ENCODE data around the gene FAM149A.
A peak's percentile ranks its signal among the peaks of the same experiment; 100 is the strongest.

FAM149A gene

GRCh38 chr4:186105647-186106321, 1.3 kb downstream of the FAM149A start:
- DNase-seq (ENCODE audit: low read depth), result no peak

GRCh38 chr4:186107947-186108346, 3.4 kb downstream of the FAM149A start:
- no peak for DNase-seq (ENCODE audit: low read depth)

GRCh38 chr4:186108391-186108790, 3.9 kb downstream of the FAM149A start:
- no peak for DNase-seq (ENCODE audit: low read depth)

GRCh38 chr4:186109245-186109644, 4.7 kb downstream of the FAM149A start:
- no peak for DNase-seq (ENCODE audit: low read depth)

GRCh38 chr4:186116697-186117096, 12.2 kb downstream of the FAM149A start:
- DNase-seq (ENCODE audit: low read depth), result no peak

GRCh38 chr4:186118582-186118981, 14.1 kb downstream of the FAM149A start:
- no peak for DNase-seq (ENCODE audit: low read depth)

- no peak for DNase-seq (ENCODE audit: low read depth)
These were observed 16.6 kb downstream of the FAM149A start for GRCh38 chr4:186121057-186121456.

- no peak for DNase-seq (ENCODE audit: low read depth)
These were observed 24.3 kb downstream of the FAM149A start for GRCh38 chr4:186128842-186129241.

GRCh38 chr4:186131935-186132334, 27.4 kb downstream of the FAM149A start:
- DNase-seq (ENCODE audit: low read depth), result no peak

- peak; percentile 38 for DNase-seq (ENCODE audit: low read depth)
These were observed 28.2 kb downstream of the FAM149A start for GRCh38 chr4:186132577-186133242.

- no peak for DNase-seq (ENCODE audit: low read depth)
These were observed 29.8 kb downstream of the FAM149A start for GRCh38 chr4:186134257-186134656.

GRCh38 chr4:186134861-186135260, 30.4 kb downstream of the FAM149A start:
- no peak for DNase-seq (ENCODE audit: low read depth)

- DNase-seq (ENCODE audit: low read depth), result peak; percentile 23
These were observed 32.8 kb downstream of the FAM149A start for GRCh38 chr4:186137196-186137794.

GRCh38 chr4:186144198-186144945, 39.9 kb downstream of the FAM149A start:
- peak; percentile 26 for DNase-seq (ENCODE audit: low read depth)

- DNase-seq (ENCODE audit: low read depth), result peak; percentile 37
These were observed 40.6 kb downstream of the FAM149A start for GRCh38 chr4:186144946-186145569.

- DNase-seq (ENCODE audit: low read depth), result no peak
These were observed 42.0 kb downstream of the FAM149A start for GRCh38 chr4:186146458-186146857.

- no peak for DNase-seq (ENCODE audit: low read depth)
These were observed 44.0 kb downstream of the FAM149A start for GRCh38 chr4:186148336-186148975.

GRCh38 chr4:186149872-186150271, 45.4 kb downstream of the FAM149A start:
- no peak for DNase-seq (ENCODE audit: low read depth)

GRCh38 chr4:186150926-186151325, 46.4 kb downstream of the FAM149A start:
- DNase-seq (ENCODE audit: low read depth), result no peak

GRCh38 chr4:186151499-186151898, 47.0 kb downstream of the FAM149A start:
- no peak for DNase-seq (ENCODE audit: low read depth)

- no peak for DNase-seq (ENCODE audit: low read depth)
These were observed 53.7 kb downstream of the FAM149A start for GRCh38 chr4:186158021-186158813.
